MM.1S (cell line): Measurements from ENCODE around the gene PMEPA1.

Source experiments
- DNase-seq: peaks from one replicate; pipeline ENCODE4 v3.0.0-alpha.2; 2015
- H2AFZ ChIP-seq: fragments of 300-600 bp; sonication (generic); 2 replicates; pipeline ENCODE4 v1.6.0; 2016; ENCODE audit warnings: antibody characterized with exemption, low read length
- H3F3A ChIP-seq: fragments of 300-600 bp; sonication (generic); 2 replicates; pipeline ENCODE4 v1.6.1; 2016; ENCODE audit warnings: mild to moderate bottlenecking, antibody characterized with exemption, low read length, moderate library complexity, mixed read lengths; ENCODE audit not compliant: insufficient read depth
- H3K27ac ChIP-seq: fragments of 300-600 bp; sonication (generic); 2 replicates; pipeline ENCODE4 v1.5.1; 2016; ENCODE audit warnings: mild to moderate bottlenecking, low read length
- H3K27me3 ChIP-seq: fragments of 300-600 bp; sonication (generic); replicated peaks from 2 replicates; pipeline ENCODE4 v1.6.0; 2016; ENCODE audit warnings: low read length; ENCODE audit not compliant: insufficient read depth
- H3K36me3 ChIP-seq: fragments of 300-600 bp; sonication (generic); replicated peaks from 2 replicates; pipeline ENCODE4 v1.6.1; 2016; ENCODE audit warnings: mild to moderate bottlenecking, low read length, mixed read lengths; ENCODE audit not compliant: insufficient read depth
- H3K4me1 ChIP-seq: fragments of 300-600 bp; sonication (generic); 2 replicates; pipeline ENCODE4 v1.6.1; 2016; ENCODE audit warnings: low read length, mixed read lengths
- H3K4me2 ChIP-seq: fragments of 300-600 bp; sonication (generic); 2 replicates; pipeline ENCODE4 v1.6.0; 2016; ENCODE audit warnings: low read depth, low read length
- H3K4me3 ChIP-seq: fragments of 300-600 bp; sonication (generic); 2 replicates; pipeline ENCODE4 v1.5.1; 2016; ENCODE audit warnings: low read length, mixed read lengths
- H3K79me2 ChIP-seq: fragments of 300-600 bp; sonication (generic); 2 replicates; pipeline ENCODE4 v1.6.1; 2016; ENCODE audit warnings: mixed run types, low read length, mixed read lengths
- H3K9ac ChIP-seq: fragments of 300-600 bp; sonication (generic); 2 replicates; pipeline ENCODE4 v1.6.1; 2016; ENCODE audit warnings: low read length, mixed read lengths
- H3K9me2 ChIP-seq: fragments of 300-600 bp; sonication (generic); replicated peaks from 2 replicates; pipeline ENCODE4 v1.6.1; 2016; ENCODE audit warnings: mild to moderate bottlenecking, low read length, mixed read lengths; ENCODE audit not compliant: insufficient read depth
- H3K9me3 ChIP-seq: fragments of 300-600 bp; sonication (generic); replicated peaks from 2 replicates; pipeline ENCODE4 v1.6.1; 2016; ENCODE audit warnings: mild to moderate bottlenecking, low read length, mixed read lengths; ENCODE audit not compliant: insufficient read depth
- H4K20me1 ChIP-seq: fragments of 300-600 bp; sonication (generic); 2 replicates; pipeline ENCODE4 v1.6.1; 2016; ENCODE audit warnings: mild to moderate bottlenecking, low read length, moderate library complexity, mixed read lengths; ENCODE audit not compliant: insufficient read depth
- EZH2 ChIP-seq: fragments of 300-600 bp; sonication (generic); optimal IDR thresholded peaks from 2 replicates; pipeline ENCODE3; 2017; ENCODE audit warnings: low read depth, mild to moderate bottlenecking, antibody characterized with exemption, low read length, mixed read lengths
- EZH2phosphoT487 ChIP-seq: fragments of 300-600 bp; sonication (generic); IDR thresholded peaks from 2 replicates; pipeline ENCODE4 v1.6.1; 2018; ENCODE audit warnings: antibody characterized with exemption, low read length
- TF ChIP-seq, protein P1 (sequence below): fragments of 300-600 bp; sonication (generic); IDR thresholded peaks from 2 replicates; pipeline ENCODE4 v1.5.1; 2016; ENCODE audit warnings: antibody characterized with exemption, low read length, mixed read lengths

The PMEPA1 gene

DNA sequence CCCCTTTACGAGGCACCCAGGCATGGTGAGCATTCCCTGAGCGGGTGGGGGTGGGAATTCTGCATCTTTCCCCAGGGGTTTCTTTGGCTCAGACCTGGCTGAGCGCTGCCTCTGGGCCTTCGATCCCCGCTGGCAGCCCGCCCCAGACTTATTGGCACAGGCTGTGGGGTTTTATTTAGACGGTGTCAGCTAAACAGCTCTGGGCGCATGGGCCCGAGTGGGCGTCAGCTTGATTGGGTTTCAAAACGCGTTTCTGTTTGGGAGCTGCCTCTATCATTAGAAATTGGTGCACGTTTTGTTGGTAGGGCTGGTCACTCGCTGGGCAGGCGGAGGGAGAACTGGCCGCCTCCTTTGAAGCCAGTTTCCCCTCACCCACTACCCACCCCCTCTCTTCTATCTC lies 21.0 kb downstream of the PMEPA1 start:
- no peaks in the 10 kb centered on the region for H3K9me3 ChIP-seq
- H3K36me3 ChIP-seq: no peaks in the 10 kb centered on the region
- no peak overlapping the region for H3K9ac ChIP-seq
- no peak overlapping the region for H2AFZ ChIP-seq
- no peak for TF ChIP-seq EZH2phosphoT487
- TF ChIP-seq EZH2: no peak
- TF ChIP-seq, protein P1, sequence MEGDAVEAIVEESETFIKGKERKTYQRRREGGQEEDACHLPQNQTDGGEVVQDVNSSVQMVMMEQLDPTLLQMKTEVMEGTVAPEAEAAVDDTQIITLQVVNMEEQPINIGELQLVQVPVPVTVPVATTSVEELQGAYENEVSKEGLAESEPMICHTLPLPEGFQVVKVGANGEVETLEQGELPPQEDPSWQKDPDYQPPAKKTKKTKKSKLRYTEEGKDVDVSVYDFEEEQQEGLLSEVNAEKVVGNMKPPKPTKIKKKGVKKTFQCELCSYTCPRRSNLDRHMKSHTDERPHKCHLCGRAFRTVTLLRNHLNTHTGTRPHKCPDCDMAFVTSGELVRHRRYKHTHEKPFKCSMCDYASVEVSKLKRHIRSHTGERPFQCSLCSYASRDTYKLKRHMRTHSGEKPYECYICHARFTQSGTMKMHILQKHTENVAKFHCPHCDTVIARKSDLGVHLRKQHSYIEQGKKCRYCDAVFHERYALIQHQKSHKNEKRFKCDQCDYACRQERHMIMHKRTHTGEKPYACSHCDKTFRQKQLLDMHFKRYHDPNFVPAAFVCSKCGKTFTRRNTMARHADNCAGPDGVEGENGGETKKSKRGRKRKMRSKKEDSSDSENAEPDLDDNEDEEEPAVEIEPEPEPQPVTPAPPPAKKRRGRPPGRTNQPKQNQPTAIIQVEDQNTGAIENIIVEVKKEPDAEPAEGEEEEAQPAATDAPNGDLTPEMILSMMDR: no peak
- peaks cover 10% of the 10 kb centered on the region for H3K4me1 ChIP-seq
- DNase-seq: no peak
- no peaks in the 10 kb centered on the region for H4K20me1 ChIP-seq
- 0 out of 2 replicates have a peak, but pooled peaks cover 2% of the 10 kb centered on the region for H3F3A ChIP-seq
- no peaks in the 10 kb centered on the region for H3K27me3 ChIP-seq
- H3K27ac ChIP-seq: no peak overlapping the region
- H3K4me3 ChIP-seq: no peak overlapping the region
- H3K79me2 ChIP-seq: no peaks in the 10 kb centered on the region
- H3K9me2 ChIP-seq: no peaks in the 10 kb centered on the region
- no peak overlapping the region for H3K4me2 ChIP-seq

DNA sequence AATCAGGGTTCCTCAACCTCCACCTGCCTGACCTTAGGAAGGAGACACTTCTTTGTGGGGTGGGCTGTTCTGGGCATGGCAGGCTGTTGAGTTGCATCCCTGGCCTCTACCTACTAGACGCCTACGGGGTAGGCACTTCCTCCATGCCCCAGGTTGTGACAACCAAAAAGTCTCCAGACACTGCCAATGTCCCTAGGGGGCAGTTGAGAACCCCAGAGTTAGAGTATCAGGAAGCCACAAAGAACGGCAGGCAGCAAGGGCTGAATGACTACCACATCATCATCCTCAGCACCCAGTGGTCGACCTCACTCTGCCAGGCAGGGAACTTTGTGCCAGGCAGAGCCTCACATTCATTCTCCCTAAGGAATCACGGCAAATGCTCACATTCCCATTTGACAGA lies 21.5 kb downstream of the PMEPA1 start:
- TF ChIP-seq, protein P1: no peak
- no peak for TF ChIP-seq EZH2phosphoT487
- no peak for TF ChIP-seq EZH2
- Histone ChIP-seq H3K9ac (no peak overlapping the region), H3F3A (peaks cover 8% of the 10 kb centered on the region), H3K36me3 (no peaks in the 10 kb centered on the region), H3K9me3 (no peaks in the 10 kb centered on the region), H3K4me3 (no peak overlapping the region), H4K20me1 (no peaks in the 10 kb centered on the region), H3K4me2 (no peak overlapping the region), H3K9me2 (no peaks in the 10 kb centered on the region), H2AFZ (no peak overlapping the region), H3K79me2 (no peaks in the 10 kb centered on the region), H3K27me3 (no peaks in the 10 kb centered on the region), H3K27ac (no peak overlapping the region), H3K4me1 (peaks cover 13% of the 10 kb centered on the region)
- no peak for DNase-seq

- Histone ChIP-seq H3K27me3 (no peaks in the 10 kb centered on the region), H2AFZ (no peak overlapping the region), H3K4me1 (peaks cover 16% of the 10 kb centered on the region), H3K27ac (no peak overlapping the region), H3K4me3 (no peak overlapping the region), H3K9ac (no peak overlapping the region), H3K9me3 (no peaks in the 10 kb centered on the region), H3K4me2 (no peak overlapping the region), H3K79me2 (no peaks in the 10 kb centered on the region), H3K36me3 (no peaks in the 10 kb centered on the region), H3K9me2 (no peaks in the 10 kb centered on the region), H3F3A (peaks cover 20% of the 10 kb centered on the region), H4K20me1 (no peaks in the 10 kb centered on the region)
- TF ChIP-seq EZH2: no peak
- no peak for TF ChIP-seq EZH2phosphoT487
- TF ChIP-seq, protein P1: no peak
- DNase-seq: no peak
These were observed 22.7 kb downstream of the PMEPA1 start for GRCh38 chr20:57686931-57687652.
